Psoas muscle (tissue), 8 donors: ENCODE measurements around the gene LRRC14B. TPM values are rescaled to one million over a fixed set of nuclear protein-coding genes. Genes with fewer than 3 reads are reported as not detected.
A peak's percentile ranks its signal among the peaks of the same experiment; 100 is the strongest.

Source experiments
- ATAC-seq, 4 donors: fragments of 200-7000 bp; cut with Tn5 transposase; one replicate each; pipeline ENCODE4 v1.9.1; 2020; ENCODE audit warnings: moderate library complexity in 3 of 4, mild to moderate bottlenecking in 2 of 4
- DNase-seq, 2 donors: peaks; one replicate each; pipeline ENCODE4 v3.0.0-alpha.2; 2020
- H3K27ac ChIP-seq: fragments of 200-600 bp; one replicate; pipeline ENCODE4 v1.8.0; 2022
- H3K27me3 ChIP-seq, 3 donors: fragments of 200-600 bp in 1 of 3; one replicate each; pipeline versions ENCODE4 v1.6.1 to v1.8.0; 2013 to 2022; ENCODE audit warnings: low read length in 2 of 3, mild to moderate bottlenecking in 2 of 3, moderate library complexity in 1 of 3; ENCODE audit not compliant: insufficient read depth in 3 of 3
- H3K36me3 ChIP-seq, 2 donors: fragments of 200-600 bp in 1 of 2; one replicate each; pipeline versions ENCODE4 v1.6.1 to v1.8.0; 2013 to 2022; ENCODE audit warnings: low read depth in 1 of 2, mild to moderate bottlenecking in 1 of 2, moderate library complexity in 1 of 2; ENCODE audit not compliant: insufficient read depth in 1 of 2
- H3K4me1 ChIP-seq: fragments of 200-600 bp; one replicate; pipeline ENCODE4 v1.8.0; 2022
- H3K4me3 ChIP-seq: fragments of 200-600 bp; one replicate; pipeline ENCODE4 v1.8.0; 2022; ENCODE audit warnings: mild to moderate bottlenecking
- H3K9me3 ChIP-seq: fragments of 200-600 bp; one replicate; pipeline ENCODE4 v1.8.0; 2022
- CTCF ChIP-seq: fragments of 200-600 bp; IDR thresholded peaks from one replicate; pipeline ENCODE4 v1.8.0; 2022; ENCODE audit warnings: antibody characterized with exemption
- WGBS, 3 donors: extraction: QIAGEN DNeasy Blood & Tissue Kit; methylation state at CpG; one replicate each; pipeline versions ENCODE4 v1.1.6 to v1.1.7; 2013; 5-methylcytosine and 5-hydroxymethylcytosine counted together
- intact Hi-C, 2 donors: fragments of 100-400 bp; cut with DNase I; formaldehyde crosslinking; loops; one replicate each; pipeline versions ENCODE4 v1.11.0 to v1.14.2; 2022
- polyA plus RNA-seq, 3 donors: library from polyadenylated mRNA; stranded (reverse); fragments of 200-250 nt; gene quantifications; one replicate each; pipeline ENCODE4 v1.2.3, GENCODE V29; 2013
- total RNA-seq, 4 donors: library from RNA; stranded (reverse); fragmentation: NEBNext Ultra II Directional in 2 of 4; extraction: Animal tissue kit (Norgen Biotek cat#: 25700) in 2 of 4; gene quantifications; one replicate each; pipeline versions ENCODE4 v1.2.1 to v1.2.4, GENCODE V29; 2021 to 2023
- donor health status: healthy with polysubstance abuse.
- donor health status: DM: no; HTN: no; CAD: no; lungs with moderate emphysema.
- donor health status: Bipolar disorder and iron deficiency.
- donor health status: healthy.
- donor health status: DM: yes; HTN: yes; CAD: no.
- donor health status: DM: no; HTN: no; CAD: no.
- donor health status: DM: no; HTN: no; CAD: no.
- donor health status: DM: yes; HTN: yes; CAD: no.

LRRC14B gene
- total and polyA plus RNA-seq, 7 donors, result 0.42 to 15.5 (median 9.5) TPM

- DNase-seq, result peak; percentile 65 to 71
- Histone ChIP-seq H3K9me3 (no peaks in the 10 kb centered on the region), H3K36me3 (no peaks in the 10 kb centered on the region), H3K4me1 (no peaks in the 10 kb centered on the region), H3K27me3 (peaks cover 0 to 12% (median 0%) of the 10 kb centered on the region in 3 donors), H3K27ac (no peak overlapping the region), H3K4me3 (no peak overlapping the region)
- no peak for TF ChIP-seq CTCF
- peak in 3 of 4 donors; percentile 38 to 58 (median 48) for ATAC-seq
- intact Hi-C loops, result no loop called here
- 59 to 63% (median 60%) methylated on average over 32 of the region's 32 CpGs for WGBS, 3 donors
Measured at GRCh38 chr5:169071-169727, 22.1 kb upstream of the LRRC14B start.

GRCh38 chr5:169728-170094 lies 21.6 kb upstream of the LRRC14B start:
- Histone ChIP-seq H3K36me3 (no peaks in the 10 kb centered on the region), H3K9me3 (no peaks in the 10 kb centered on the region), H3K4me1 (no peaks in the 10 kb centered on the region), H3K4me3 (no peak overlapping the region), H3K27me3 (peaks cover 0 to 12% (median 0%) of the 10 kb centered on the region in 3 donors), H3K27ac (no peak overlapping the region)
- intact Hi-C loops, result no loop called here
- no peak for DNase-seq
- ATAC-seq, result no peak
- 72 to 80% (median 76%) methylated on average over 12 of the region's 12 CpGs for WGBS, 3 donors
- no peak for TF ChIP-seq CTCF

GRCh38 chr5:170971-171800 lies 20.1 kb upstream of the LRRC14B start:
- Histone ChIP-seq H3K36me3 (no peaks in the 10 kb centered on the region), H3K27me3 (peaks cover 0 to 12% (median 0%) of the 10 kb centered on the region in 3 donors), H3K4me3 (no peak overlapping the region), H3K4me1 (no peaks in the 10 kb centered on the region), H3K27ac (no peak overlapping the region), H3K9me3 (no peaks in the 10 kb centered on the region)
- ATAC-seq (peak in 2 of 4 donors; percentile 30 to 40), DNase-seq (peak; percentile 28 to 50)
- intact Hi-C loops, result no loop called here
- WGBS, 3 donors, result 47 to 54% (median 49%) methylated on average over 37 of the region's 37 CpGs
- TF ChIP-seq CTCF, result no peak

- Histone ChIP-seq H3K27ac (no peak overlapping the region), H3K27me3 (peaks cover 0 to 12% (median 0%) of the 10 kb centered on the region in 3 donors), H3K36me3 (no peaks in the 10 kb centered on the region), H3K4me3 (no peak overlapping the region), H3K4me1 (no peaks in the 10 kb centered on the region), H3K9me3 (no peaks in the 10 kb centered on the region)
- peak; percentile 9 to 48 for DNase-seq
- WGBS, 3 donors, result 83 to 88% (median 83%) methylated on average over 21 to 23 of the region's 23 CpGs
- TF ChIP-seq CTCF, result no peak
- no peak for ATAC-seq
- intact Hi-C loops, result no loop called here
Measured at GRCh38 chr5:171801-172331, 19.4 kb upstream of the LRRC14B start.
